ENCODE results near the gene RHOJ. TPM values are rescaled to one million over a fixed set of nuclear protein-coding genes. Genes with fewer than 3 reads are reported as not detected.

RHOJ gene
- 1 to 10 TPM; 2.5 to 6.6 TPM for total RNA-seq

GRCh38 chr14:63204407-63205043 lies at the start of gene RHOJ:
Gene RHOJ, plus strand, starts transcription at chr14:63204443. Its CDS starts 427 bp downstream, at chr14:63204870.
- no peak for DNase-seq (ENCODE audit: low spot score)
- 31% methylated on average over 16 of the region's 16 CpGs for WGBS

GRCh38 chr14:63155511-63156185 lies 48.6 kb upstream of the RHOJ start:
- no peak overlapping the region for H3K4me3 ChIP-seq
- WGBS: 57% methylated on average over 5 of the region's 5 CpGs
- no peaks in the 10 kb centered on the region for H3K9me3 ChIP-seq
- no peak overlapping the region for H3K27ac ChIP-seq
- H3K36me3 ChIP-seq: no peaks in the 10 kb centered on the region
- TF ChIP-seq POLR2AphosphoS5 (IDR thresholded peaks at IDR 0.05) (no peak), CTCF (IDR thresholded peaks at IDR 0.05) (no peak), POLR2A (IDR thresholded peaks at IDR 0.05) (no peak)
- H3K4me1 ChIP-seq (replicated peaks): no peaks in the 10 kb centered on the region
- intact Hi-C loops (cut with DNase I): no loop called here
- DNase-seq (ENCODE audit: low spot score): no peak
- H3K27me3 ChIP-seq (replicated peaks; ENCODE audit: insufficient read depth): no peaks in the 10 kb centered on the region

More at GRCh38 chr14:63204407-63205043, at the start of gene RHOJ:
- Histone ChIP-seq H3K27me3 (replicated peaks; ENCODE audit: insufficient read depth) (no peaks in the 10 kb centered on the region), H3K9me3 (no peaks in the 10 kb centered on the region), H3K4me3 (peak within 1 kb of the TSS; percentile 23 to 27), H3K27ac (peak within 1 kb of the TSS; percentile 70 to 73), H3K4me1 (replicated peaks) (no peaks in the 10 kb centered on the region), H3K36me3 (no peaks in the 10 kb centered on the region)
- intact Hi-C loops (cut with DNase I): no loop called here
- TF ChIP-seq POLR2A (IDR thresholded peaks at IDR 0.05): no peak
- TF ChIP-seq POLR2AphosphoS5 (IDR thresholded peaks at IDR 0.05): peak; percentile 22
- no peak for TF ChIP-seq CTCF (IDR thresholded peaks at IDR 0.05)

GRCh38 chr14:63157195-63157594 lies 47.0 kb upstream of the RHOJ start:
- no peaks in the 10 kb centered on the region for H3K9me3 ChIP-seq
- WGBS: 91% methylated on average over 2 of the region's 2 CpGs
- no peak for DNase-seq (ENCODE audit: low spot score)
- TF ChIP-seq POLR2AphosphoS5 (IDR thresholded peaks at IDR 0.05) (no peak), POLR2A (IDR thresholded peaks at IDR 0.05) (no peak), CTCF (IDR thresholded peaks at IDR 0.05) (no peak)
- intact Hi-C loops (cut with DNase I): no loop called here
- H3K27ac ChIP-seq: no peak overlapping the region
- no peak overlapping the region for H3K4me3 ChIP-seq
- no peaks in the 10 kb centered on the region for H3K27me3 ChIP-seq (replicated peaks; ENCODE audit: insufficient read depth)
- no peaks in the 10 kb centered on the region for H3K4me1 ChIP-seq (replicated peaks)
- H3K36me3 ChIP-seq: no peaks in the 10 kb centered on the region

GRCh38 chr14:63163306-63163705 lies 40.9 kb upstream of the RHOJ start:
- intact Hi-C loops (cut with DNase I): no loop called here
- 98% methylated on average over 1 of the region's 1 CpG for WGBS
- DNase-seq (ENCODE audit: low spot score): no peak
- Histone ChIP-seq H3K27ac (no peak overlapping the region), H3K9me3 (no peaks in the 10 kb centered on the region), H3K4me1 (replicated peaks) (no peaks in the 10 kb centered on the region), H3K36me3 (no peaks in the 10 kb centered on the region), H3K27me3 (replicated peaks; ENCODE audit: insufficient read depth) (no peaks in the 10 kb centered on the region), H3K4me3 (no peak overlapping the region)
- TF ChIP-seq POLR2AphosphoS5 (IDR thresholded peaks at IDR 0.05) (no peak), CTCF (IDR thresholded peaks at IDR 0.05) (no peak), POLR2A (IDR thresholded peaks at IDR 0.05) (no peak)
